ENCODE data around the gene BBS12.

GRCh38 chr4:122722256-122722655 is 10.2 kb upstream of the BBS12 start:
- TF ChIP-seq CTCF (conservative IDR thresholded peaks at IDR 0.05; ENCODE audit: low read length): no peak
- TF ChIP-seq EZH2phosphoT487 (IDR thresholded peaks at IDR 0.05; ENCODE audit: borderline replicate concordance): no peak
